GM12874 (cell line): ENCODE data around the gene CCNI2.

ENCODE experiments used
- CTCF ChIP-seq: IDR thresholded peaks from 2 replicates; pipeline ENCODE4 v1.5.1; 2011; ENCODE audit warnings: low read depth, mild to moderate bottlenecking, control low read depth, low read length, moderate library complexity; ENCODE audit not compliant: insufficient read depth

The CCNI2 gene

GRCh38 chr5:132788990-132789886 lies 42.0 kb downstream of the CCNI2 start:
- TF ChIP-seq CTCF = no peak

- no peak for TF ChIP-seq CTCF
Observed at GRCh38 chr5:132790201-132790865, 43.1 kb downstream of the CCNI2 start.

- TF ChIP-seq CTCF = no peak
Observed at GRCh38 chr5:132791026-132791425, 43.8 kb downstream of the CCNI2 start.

- no peak for TF ChIP-seq CTCF
Observed at GRCh38 chr5:132797651-132798050, 50.4 kb downstream of the CCNI2 start.

- TF ChIP-seq CTCF = no peak
Observed at GRCh38 chr5:132799392-132799791, 52.2 kb downstream of the CCNI2 start.

GRCh38 chr5:132800545-132800944 lies 53.3 kb downstream of the CCNI2 start:
- no peak for TF ChIP-seq CTCF

- TF ChIP-seq CTCF = no peak
Observed at GRCh38 chr5:132802044-132802684, 54.9 kb downstream of the CCNI2 start.
